ENCODE data around the gene PRRT1. TPM values are rescaled to one million over a fixed set of nuclear protein-coding genes. Genes with fewer than 3 reads are reported as not detected.

The PRRT1 gene
- total RNA-seq, 2 donors from 2014 or later = 0.72 to 0.90 TPM

DNA sequence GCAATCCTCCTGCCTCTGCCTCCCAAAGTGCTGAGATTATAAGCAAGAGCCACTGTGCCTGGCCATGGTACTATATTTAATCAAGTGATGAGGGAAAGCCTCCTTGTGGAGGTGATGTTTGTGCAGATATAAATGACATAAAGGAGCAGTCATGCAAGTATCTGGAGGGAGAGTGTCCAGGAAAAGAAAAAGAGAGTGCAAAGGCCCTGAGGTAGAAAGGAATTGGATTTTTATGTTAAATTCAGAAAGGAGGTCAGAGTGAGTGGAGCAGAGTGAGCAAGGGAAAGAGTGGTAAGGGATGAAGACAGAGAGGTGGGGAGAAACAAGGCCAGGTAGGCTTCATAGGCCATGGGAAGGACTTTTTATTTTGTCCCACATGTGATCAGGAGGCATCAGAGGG, 14.3 kb downstream of the PRRT1 start:
- H3K4me1 ChIP-seq = no peaks in the 10 kb centered on the region
- TF ChIP-seq, protein P1, sequence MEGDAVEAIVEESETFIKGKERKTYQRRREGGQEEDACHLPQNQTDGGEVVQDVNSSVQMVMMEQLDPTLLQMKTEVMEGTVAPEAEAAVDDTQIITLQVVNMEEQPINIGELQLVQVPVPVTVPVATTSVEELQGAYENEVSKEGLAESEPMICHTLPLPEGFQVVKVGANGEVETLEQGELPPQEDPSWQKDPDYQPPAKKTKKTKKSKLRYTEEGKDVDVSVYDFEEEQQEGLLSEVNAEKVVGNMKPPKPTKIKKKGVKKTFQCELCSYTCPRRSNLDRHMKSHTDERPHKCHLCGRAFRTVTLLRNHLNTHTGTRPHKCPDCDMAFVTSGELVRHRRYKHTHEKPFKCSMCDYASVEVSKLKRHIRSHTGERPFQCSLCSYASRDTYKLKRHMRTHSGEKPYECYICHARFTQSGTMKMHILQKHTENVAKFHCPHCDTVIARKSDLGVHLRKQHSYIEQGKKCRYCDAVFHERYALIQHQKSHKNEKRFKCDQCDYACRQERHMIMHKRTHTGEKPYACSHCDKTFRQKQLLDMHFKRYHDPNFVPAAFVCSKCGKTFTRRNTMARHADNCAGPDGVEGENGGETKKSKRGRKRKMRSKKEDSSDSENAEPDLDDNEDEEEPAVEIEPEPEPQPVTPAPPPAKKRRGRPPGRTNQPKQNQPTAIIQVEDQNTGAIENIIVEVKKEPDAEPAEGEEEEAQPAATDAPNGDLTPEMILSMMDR (IDR thresholded peaks at IDR 0.05) = no peak
- no peaks in the 10 kb centered on the region for H3K9me3 ChIP-seq
- no peak for DNase-seq
- no peaks in the 10 kb centered on the region for H3K36me3 ChIP-seq
- no peak overlapping the region for H3K4me3 ChIP-seq
- no peak overlapping the region for H3K27ac ChIP-seq
- H3K9ac ChIP-seq (ENCODE audit: low read depth in 2 of 2, low read length in 2 of 2) = no peak overlapping the region
- H3K27me3 ChIP-seq = no peaks in the 10 kb centered on the region
- intact Hi-C loops (cut with DNase I) = no loop called here

GRCh38 chr6:32133786-32134185, 18.0 kb downstream of the PRRT1 start:
- intact Hi-C loops (cut with DNase I) = no loop called here
- TF ChIP-seq, protein P1 (IDR thresholded peaks at IDR 0.05) = no peak
- no peak overlapping the region for H3K27ac ChIP-seq
- no peak overlapping the region for H3K9ac ChIP-seq (ENCODE audit: low read depth in 2 of 2, low read length in 2 of 2)
- DNase-seq = no peak
- no peaks in the 10 kb centered on the region for H3K36me3 ChIP-seq
- H3K4me1 ChIP-seq = peaks cover 8% of the 10 kb centered on the region
- no peaks in the 10 kb centered on the region for H3K27me3 ChIP-seq
- no peak overlapping the region for H3K4me3 ChIP-seq
- no peaks in the 10 kb centered on the region for H3K9me3 ChIP-seq

DNA sequence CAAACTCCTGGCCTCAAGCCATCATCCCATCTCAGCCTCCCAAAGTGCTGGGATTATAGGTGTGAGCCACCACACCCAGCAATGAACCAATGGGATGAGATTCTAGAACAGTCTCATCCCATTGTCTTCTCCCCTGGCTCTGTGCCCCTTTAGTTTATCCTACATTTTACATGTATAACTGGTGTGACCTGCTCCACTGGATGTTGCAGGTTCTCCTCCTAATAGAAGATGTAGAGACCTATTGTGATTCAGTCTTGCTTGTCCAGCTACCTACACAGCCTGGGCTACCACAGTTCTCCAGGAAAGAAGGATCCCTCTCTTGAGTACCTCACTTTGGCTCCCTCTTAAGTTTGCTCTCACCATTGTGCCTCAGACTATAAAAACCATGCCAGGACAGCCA, 19.6 kb downstream of the PRRT1 start:
- no peak overlapping the region for H3K4me3 ChIP-seq
- peaks cover 17% of the 10 kb centered on the region for H3K4me1 ChIP-seq
- TF ChIP-seq, protein P1 (IDR thresholded peaks at IDR 0.05) = no peak
- no peaks in the 10 kb centered on the region for H3K27me3 ChIP-seq
- no peak overlapping the region for H3K27ac ChIP-seq
- H3K36me3 ChIP-seq = no peaks in the 10 kb centered on the region
- intact Hi-C loops (cut with DNase I) = no loop called here
- no peak for DNase-seq
- no peak overlapping the region for H3K9ac ChIP-seq (ENCODE audit: low read depth in 2 of 2, low read length in 2 of 2)
- no peaks in the 10 kb centered on the region for H3K9me3 ChIP-seq

DNA sequence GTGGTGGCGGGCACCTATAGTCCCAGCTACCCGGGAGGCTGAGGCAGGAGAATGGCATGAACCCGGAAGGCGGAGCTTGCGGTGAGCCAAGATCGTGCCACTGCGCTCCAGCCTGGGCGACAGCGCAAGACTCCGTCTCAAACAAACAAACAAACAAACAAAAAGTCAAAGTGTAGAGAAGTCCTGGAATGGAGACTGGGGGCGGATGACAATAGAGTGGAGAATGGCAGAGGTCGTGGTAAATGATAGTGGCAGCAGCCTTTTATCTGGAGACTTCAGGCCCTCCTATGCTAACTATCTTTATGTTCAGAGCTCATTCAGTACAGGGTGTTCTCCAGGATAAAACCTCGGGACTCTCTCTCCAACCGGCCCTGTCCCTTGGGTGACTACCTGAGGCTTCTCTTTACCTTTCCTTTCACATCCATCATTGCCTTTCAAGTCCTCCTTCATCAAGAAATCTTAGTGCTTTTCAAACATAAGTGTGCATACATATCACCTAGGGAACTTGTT, 20.2 kb downstream of the PRRT1 start:
- intact Hi-C loops (cut with DNase I) = no loop called here
- DNase-seq = no peak
- H3K27ac ChIP-seq = no peak overlapping the region
- no peaks in the 10 kb centered on the region for H3K36me3 ChIP-seq
- no peaks in the 10 kb centered on the region for H3K27me3 ChIP-seq
- H3K4me3 ChIP-seq = no peak overlapping the region
- no peak overlapping the region for H3K9ac ChIP-seq (ENCODE audit: low read depth in 2 of 2, low read length in 2 of 2)
- no peaks in the 10 kb centered on the region for H3K9me3 ChIP-seq
- TF ChIP-seq, protein P1 (IDR thresholded peaks at IDR 0.05) = no peak
- peaks cover 21% of the 10 kb centered on the region for H3K4me1 ChIP-seq

DNA sequence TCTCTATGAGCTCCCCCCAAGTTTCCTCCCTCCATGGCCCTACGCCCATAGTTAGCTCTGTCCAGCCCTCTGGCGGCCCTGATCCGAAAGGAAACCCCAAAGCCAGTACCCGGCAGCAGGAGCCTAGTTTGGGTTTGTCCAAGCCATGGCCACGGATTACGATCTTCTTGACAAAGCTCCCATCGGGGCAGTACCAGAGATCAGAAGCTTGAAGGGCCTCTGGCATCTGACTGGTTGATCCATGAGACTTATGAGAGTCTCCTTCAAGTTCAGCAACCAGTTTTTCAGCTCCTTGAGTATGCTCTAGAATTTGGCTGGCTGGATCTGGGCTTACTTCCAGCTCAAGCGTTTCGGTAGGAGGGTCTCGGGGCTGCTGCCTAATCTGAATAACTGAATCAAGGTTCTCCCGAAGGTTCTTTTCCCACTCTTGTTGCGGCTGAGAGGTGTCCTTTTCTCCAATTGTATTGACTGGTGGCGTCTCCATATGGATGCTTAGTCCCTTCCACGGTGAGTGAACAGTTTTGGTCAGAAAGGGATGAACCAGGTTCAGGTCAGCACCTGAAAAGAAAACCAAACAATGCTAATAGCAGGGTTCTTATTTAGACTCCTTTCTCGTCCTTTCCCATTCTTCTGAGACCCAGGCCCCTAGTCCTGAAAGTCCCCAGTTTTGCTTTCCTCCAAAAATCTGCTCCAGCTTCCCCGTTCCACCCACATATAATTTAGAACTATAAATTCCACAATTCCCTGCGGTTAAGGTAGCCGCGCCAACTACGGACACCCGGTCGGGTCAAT, 22.2 kb downstream of the PRRT1 start:
- H3K4me1 ChIP-seq = peaks cover 21% of the 10 kb centered on the region
- intact Hi-C loops (cut with DNase I) = no loop called here
- H3K27me3 ChIP-seq = no peaks in the 10 kb centered on the region

More for the DNA sequence above, 22.2 kb downstream of the PRRT1 start:
- peak overlapping the region; percentile 33 for H3K4me3 ChIP-seq
- H3K27ac ChIP-seq = peak overlapping the region; percentile 75
- TF ChIP-seq, protein P1 (IDR thresholded peaks at IDR 0.05) = no peak
- no peaks in the 10 kb centered on the region for H3K36me3 ChIP-seq
- peak overlapping the region; percentile 13 to 90 for H3K9ac ChIP-seq (ENCODE audit: low read depth in 2 of 2, low read length in 2 of 2)
- DNase-seq = no peak
- H3K9me3 ChIP-seq = no peaks in the 10 kb centered on the region

Measured in colonic mucosa (tissue), 4 donors.